GM18858 (cell line): ENCODE data around the gene HCFC1.

ENCODE experiments used
- ATAC-seq: cut with Tn5 transposase; IDR thresholded peaks from one replicate; pipeline ENCODE4 v1.9.1; 2021; ENCODE audit not compliant: unreplicated experiment

Gene HCFC1

DNA sequence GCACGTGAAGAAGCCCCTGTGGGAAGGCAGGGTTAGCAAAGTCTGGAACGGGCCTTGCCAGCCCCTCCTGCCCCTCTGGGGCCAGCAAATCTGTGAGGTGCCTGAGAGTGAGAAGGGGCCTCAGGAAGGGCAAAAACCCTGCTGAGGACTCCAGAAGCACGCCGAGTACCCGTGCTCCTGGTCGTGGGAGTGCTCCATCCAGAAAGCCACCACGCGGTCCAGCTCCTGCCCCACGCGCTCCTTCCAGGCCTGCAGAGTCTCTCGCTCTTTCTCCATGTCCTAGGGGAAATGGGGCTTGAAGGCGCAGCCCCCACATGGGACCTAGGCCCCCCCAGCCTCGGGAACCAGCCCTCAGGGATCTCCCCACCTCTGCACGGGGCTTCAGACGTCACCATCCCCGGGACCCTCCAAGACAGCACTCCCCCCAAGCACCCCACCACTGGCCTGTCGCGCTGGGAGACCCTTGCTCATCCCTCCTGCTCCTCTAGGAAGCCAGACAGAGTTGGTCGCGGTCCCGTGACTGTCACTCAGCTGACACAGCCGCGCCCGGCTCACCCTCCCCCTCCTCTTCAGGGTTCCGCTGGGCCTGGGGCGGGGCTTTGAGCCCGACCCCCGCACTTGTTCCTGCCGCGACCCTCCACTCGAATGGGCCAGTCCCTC is 27.3 kb downstream of the HCFC1 start, which contains the start of gene RENBP:
TSS of gene RENBP (minus strand) at position 504 of the 660 bp plus-strand sequence. CDS start at position 471, 33 bp downstream.
- no peak for ATAC-seq

DNA sequence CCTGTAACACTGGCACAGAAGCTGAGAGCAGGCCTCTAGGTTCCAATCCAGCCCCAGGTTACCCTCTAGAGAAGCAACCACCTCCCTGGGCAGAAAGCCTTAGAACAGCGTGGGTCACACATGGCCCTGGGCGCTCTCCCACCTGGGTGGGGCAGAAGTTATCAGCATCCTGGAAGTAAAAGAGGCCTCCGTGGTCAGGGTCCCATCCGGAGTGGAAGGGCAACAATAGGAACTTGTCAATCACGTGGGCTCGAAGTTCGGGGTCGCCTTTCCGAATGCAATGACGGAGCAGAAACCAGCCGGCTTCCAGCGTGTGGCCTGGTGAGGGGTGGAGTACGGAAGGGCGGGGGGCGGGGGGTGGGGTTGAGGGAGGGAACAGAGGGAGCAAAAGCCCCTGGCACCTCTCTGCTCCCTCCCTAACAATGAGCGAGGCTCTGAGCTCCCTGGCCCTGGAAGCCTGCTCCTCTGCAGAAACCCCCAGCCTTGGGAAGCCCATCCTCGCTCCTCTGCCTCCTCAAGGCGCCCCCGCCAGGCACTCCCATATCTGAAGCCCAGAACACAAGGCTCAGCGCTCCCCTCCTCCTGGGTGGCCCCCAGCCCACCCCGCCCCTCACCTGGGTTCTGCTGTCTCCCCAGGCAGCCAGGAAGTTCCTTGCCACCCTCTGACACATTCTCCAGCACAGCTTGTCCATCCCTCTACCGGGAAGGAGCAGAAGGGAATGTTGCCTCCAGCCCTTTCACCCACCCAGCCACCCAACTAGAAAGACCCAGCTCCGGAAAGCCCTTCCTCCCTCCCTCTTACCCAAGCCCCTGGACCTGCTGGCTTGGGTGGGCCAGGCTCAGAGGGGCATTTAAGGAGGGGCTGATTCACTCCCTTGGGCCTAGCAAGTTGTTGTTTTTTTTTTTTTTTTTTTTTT is 30.0 kb downstream of the HCFC1 start:
- ATAC-seq: no peak

DNA sequence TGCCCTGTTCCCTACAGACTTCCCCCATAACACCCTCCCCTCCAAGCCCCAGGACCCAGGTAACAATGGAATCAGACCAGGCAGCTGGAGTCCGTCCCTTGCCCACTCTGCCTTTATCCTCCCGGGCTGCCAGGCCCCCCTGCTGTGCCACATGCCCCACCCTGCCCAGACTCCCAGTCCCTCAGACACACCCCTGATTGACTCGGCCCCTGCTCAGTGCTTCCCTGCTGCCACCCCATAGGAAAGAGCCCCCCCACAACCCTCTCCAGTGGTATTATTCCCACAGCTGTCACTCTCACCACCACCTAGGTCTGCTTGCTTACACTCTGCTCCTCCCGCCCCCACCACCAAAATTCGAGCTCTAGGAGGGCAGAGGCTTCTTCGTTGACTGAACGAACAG is 32.0 kb downstream of the HCFC1 start:
- no peak for ATAC-seq

DNA sequence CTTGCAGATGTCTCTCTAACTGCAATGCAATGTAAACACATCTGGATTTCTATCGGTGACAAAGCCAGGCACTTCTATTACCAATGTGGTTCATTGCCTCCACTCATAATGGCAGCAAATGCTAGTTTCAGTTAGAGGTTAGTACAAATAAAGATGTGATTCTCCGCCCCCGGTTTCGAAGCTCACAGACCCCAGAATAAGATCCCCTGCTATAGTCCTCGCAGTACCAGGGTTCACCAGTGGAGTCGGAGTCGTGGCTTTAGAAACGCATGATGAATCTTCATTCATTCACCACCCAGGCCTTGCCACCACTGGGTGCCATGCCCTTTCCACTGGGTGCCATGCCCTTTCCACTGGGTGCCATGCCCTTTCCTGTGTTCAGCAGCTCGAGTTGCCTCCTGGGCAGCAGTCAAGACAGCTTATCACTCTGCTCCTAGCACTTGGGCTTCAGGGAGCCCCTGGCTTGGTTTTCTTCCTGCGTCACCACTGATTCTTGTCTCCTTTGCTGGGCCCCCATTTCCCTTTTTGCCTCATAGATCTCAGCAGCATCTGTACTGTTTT is 33.3 kb downstream of the HCFC1 start:
- ATAC-seq: no peak

DNA sequence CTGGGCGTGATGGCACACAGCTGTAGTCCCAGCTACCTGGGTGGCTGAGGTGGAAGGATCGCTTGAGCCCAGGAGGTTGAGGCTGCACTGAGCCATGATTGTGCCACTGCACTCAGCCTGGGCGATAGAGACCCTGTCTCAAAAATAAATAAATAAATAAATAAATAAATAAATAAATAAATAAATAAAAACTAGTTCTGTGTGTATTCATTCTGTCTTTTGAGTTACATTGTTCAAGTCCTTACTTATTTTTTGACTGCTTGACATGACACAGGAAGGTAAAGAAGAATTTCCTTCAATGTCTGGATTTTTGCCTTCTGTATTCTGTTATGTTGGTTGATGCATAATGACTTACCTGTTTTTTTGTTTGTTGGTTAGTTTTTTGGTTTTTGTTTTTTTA is 34.6 kb downstream of the HCFC1 start:
- no peak for ATAC-seq

DNA sequence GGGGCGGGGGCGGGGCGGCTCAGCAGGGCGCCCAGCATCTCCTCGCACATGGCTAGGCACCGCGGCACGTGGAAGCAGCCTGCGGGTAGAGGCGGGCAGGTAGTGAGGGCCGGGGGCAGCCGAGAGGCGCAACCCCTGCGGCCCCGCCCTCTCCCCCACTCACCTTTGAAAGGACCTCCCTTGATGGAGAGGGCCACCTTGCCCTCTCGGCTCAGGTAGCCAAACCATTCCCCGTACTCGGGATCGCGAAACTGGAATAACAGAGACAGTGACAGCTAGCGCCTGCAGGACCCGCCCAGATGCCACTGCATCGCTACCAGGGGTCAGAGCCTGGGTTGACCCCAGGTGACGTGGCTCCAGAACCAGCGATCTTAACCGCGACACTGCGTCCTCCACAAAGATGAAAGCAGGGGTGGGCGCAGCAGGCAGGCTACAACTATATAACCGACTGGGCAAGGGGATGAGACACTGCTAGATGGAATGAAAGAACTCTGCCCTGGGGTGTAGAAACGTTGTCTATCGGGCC is 36.2 kb downstream of the HCFC1 start:
- ATAC-seq: no peak

DNA sequence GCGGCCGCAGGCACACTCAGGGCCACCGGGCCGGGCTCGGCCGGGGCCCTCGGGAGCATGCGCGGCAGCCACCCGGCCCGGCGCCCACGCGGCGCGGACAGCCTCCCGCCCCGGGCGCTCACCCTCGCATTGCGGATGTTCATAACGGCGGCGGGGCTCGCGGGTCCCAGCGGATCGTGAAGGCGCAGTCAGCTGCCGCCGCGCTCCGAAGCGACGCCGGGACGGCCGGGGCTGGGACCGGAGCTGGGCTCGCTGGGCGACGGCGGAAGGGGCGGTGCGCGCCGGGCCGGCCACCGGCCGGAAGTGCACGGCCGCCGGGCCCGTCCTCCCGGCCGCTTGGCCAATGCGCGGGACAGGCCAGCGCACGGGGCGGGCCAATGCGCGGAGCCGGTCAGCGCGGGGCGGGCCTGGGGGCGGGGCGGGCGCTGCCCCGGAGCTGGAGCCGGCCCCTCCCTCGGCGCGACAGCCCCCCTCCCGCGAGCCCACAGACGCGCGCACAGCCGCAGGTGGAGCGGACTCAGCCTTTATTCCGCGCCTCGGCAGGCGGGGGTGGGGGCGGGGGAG is 36.8 kb downstream of the HCFC1 start, which contains the start of gene NAA10:
TSS of gene NAA10 (minus strand) at position 276 of the 564 bp plus-strand sequence. CDS start at position 143, 133 bp downstream.
- peak; percentile 92 for ATAC-seq

DNA sequence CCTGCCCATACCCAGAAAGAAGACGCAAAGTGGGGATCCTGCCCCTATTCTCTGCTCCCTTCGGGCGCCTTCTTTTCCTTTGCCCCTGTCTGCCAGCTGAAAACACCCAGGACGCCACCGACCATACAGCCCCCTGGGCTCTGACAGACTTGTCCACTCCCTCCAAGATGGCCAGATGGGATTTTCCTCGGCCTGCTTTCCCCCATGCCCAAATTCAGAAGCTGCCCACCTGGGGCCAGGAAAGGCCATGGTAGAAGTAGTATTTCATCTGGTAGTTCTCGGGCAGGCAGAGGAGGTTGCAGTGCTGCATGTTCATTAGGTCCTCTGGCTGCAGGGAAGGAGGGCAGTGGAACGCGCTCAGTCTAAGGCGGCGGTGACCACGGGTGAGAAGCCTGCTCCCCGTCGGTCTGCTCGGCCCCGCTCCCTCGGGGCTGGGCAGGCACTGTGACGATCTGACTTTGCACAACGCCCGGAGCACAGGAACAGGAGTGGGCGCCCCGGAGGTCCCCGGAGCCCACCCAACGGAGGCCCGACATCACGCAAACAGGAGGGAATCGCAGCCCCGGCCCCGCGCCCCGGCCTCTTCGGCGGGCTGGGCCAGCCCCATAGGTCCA is 37.4 kb downstream of the HCFC1 start:
- no peak for ATAC-seq

DNA sequence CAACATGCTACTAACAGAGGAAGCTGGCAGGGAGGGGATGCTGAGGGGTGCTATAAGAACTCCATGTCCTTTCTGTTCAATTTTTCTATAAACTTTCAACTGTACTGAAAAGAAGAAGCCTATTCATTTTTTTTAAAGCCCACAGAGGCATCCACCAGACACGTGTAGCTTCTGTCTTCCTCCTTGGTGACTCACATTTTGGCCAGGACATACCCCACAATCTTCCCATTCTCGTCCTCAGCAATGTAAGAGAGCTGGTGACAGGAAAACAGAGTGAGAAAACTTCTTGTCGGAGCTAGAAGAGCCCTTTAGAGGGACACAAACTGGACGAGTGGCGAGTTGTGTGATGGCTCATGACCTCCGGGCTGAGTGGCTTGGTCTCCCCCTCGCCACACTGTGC is 37.9 kb downstream of the HCFC1 start:
- no peak for ATAC-seq

DNA sequence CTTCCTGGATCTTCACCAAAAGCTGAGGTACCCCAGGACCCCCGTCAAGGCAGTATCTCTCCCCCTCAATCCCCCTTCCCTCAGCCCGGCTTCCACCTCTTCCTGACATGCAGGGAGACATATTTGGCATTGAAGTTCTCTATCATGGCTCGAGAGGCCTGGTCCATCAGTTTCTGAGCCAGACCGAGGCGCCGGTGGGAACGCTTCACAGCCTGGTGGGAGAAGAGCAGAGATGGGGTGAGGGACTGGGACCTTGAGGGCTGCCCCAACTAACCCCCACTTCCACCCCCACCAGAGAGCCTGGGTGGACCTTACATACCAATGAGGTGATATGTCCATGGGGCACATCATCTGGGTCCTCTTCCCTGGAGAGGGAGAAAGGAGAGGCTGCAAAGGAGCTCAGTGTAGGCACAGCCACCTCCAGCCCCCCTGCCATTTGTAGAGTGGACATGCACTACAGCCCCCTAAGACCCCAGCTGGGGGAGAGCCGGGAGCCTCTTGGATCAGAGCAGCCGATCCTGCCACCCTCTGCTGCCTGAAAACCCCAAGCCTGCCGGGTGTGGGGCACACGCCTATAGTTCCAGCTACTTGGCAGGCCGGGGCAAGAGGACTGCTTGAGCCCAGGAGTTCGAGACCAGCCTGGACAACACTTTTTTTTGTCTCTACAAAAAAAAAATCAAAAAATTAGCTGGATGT is 39.2 kb downstream of the HCFC1 start:
- ATAC-seq: no peak

DNA sequence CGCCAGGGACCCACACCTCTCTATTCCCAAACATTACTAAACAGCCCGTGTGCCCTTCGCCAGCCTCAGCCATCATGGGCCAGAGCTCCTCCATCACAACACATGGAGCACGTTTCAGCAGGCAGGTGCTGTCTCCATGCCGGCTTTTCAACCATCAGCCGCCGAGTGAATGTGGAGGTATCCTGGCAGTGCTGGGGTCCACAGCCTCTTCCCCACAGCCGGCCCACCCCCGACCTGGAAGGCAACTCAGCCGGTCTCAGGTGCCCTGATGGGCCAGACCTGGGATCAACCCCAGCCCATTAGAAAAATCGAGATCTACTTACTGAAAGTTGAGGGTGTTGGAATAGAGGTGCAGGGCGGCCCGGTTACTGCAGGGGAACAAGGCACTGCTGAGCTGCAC is 39.9 kb downstream of the HCFC1 start:
- ATAC-seq: no peak

DNA sequence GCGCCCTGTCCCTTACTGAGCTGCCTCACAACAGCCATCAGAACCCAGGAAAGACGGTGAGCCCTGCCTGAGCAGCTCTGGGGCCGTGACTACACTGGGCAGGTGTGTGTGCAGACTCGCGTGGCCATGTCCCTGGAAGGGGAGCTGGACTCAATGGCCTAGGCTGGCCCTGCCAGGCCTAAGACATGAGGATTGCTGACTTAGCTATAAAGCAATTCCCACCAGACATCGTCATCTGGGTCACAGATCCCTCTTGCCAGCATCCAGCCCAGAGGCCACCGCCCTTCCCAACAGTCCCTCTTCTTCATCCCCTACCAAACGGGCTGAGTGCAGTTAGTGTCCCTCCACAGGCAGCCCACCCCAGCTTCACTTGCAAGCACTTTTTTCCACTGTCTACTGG is 40.5 kb downstream of the HCFC1 start:
- ATAC-seq: no peak

DNA sequence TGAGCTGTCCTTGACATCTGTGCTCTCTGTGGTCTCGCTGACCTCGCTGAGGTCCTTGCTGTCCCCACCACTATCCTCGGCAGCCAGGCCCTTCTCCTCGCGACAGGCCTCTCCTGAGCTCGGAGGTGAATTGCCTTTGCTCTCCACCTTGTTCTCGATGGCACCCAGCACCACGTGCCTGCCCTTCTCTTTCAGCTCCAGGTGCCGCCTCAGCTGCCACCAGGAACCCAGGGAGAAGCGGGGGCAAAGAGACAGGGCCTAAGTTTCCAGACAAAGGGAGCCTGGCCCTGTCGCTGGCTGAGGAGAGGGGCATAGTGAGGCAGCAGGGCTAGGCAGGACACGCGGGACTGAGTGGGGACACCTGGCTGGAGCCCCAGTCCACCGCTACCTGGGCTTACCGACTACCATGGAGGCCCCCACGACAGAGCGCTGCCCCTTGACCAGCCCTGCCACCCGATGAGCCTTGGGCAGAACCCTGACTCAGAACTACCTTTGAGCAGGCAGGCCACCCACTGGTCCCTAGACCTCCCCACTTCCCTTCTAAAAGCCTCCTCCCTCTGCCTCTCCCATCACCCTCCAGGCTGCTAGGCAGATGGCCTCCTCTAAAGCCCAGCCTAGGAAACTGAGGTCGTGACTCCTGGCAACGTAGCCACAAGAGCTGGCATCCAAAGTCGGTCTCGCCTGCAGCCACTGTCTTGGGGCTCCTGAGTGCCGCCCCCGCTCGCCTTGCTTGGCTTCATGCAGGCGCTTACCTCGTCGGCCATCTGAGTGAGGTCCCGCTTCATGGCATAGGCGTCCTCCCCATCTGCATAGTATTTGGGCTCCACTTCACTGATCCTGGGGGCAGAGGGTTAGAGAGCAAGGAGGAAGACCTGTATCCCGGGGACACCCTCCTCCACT is 41.4 kb downstream of the HCFC1 start:
- no peak for ATAC-seq

DNA sequence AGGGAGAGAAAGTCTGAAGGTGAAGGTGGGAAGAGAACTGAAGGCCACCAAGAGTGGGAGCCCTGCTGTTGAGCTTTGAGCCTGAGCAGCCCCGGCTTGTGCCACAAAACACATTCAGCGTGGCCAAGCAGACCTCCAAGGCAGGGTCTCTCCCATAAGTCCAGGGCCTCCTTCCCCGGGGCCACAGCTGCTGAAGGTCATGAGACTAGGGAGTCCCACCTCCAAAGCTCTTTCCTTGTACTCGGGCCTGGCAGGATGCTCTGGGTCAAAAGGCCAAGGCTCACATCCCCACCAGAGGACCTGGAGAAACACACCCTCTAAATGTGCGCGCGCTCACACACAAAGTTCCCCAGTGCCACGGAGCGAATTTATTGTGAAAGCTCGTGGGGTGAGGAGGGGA is 42.0 kb downstream of the HCFC1 start:
- no peak for ATAC-seq

DNA sequence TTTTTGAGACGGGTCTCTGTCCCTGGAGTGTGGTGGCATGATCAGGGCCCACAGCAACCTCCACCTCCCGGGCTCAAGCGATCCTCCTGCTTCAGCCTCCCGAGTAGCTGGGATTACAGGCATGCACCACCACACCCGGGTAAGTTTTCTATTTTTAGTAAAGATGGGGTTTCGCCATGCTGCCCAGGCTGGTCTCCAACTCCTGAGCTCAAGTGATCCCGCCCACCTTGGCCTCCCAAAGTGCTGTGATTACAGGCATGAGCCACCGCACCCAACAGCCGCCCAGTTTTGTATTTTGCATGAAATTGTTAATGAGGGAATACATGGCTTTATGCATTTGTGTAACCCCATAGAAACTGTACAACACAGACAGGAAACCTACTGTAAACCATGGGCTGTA is 42.8 kb downstream of the HCFC1 start:
- no peak for ATAC-seq

DNA sequence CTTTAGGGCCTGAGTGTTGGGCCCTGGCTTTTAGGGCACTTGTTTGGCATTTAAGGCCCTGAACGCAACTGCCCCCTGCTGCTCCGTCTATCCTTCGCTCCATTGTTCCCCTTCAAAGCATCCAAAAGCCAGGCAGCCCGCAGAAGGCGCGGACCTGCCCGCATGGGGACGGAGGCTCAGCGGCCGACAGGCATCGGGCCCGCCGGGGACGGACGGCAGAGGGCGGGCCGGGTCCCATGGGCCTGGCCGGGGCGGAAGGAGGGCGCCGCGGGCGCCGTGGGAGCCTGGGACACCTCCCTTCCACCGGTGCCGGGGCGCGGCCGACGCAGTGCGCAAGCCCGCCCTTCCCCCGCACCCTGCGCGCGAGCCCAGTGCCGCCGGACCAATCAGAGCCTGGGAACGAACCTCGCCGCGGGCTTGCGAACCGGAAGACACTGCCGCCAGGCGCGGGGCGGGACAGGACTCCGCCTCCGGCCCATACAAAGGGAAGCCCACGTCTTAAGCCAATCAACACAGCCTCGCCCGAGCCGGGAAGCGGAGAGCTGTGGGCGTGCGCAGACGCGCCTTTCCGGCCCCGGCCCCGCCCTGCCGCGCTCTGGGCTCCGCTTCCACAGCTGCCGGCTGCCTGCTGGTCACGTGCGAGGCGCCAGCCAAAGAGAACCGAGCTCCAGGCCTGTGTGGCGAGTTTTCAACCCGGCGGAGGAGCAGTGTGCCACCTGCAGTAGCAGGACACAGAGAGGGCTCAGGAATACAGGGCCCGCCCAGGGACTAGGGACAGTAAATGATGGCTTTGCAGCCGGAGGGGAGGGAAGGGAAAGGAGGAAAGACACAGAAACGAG is 43.5 kb downstream of the HCFC1 start:
- peak; percentile 85 for ATAC-seq

DNA sequence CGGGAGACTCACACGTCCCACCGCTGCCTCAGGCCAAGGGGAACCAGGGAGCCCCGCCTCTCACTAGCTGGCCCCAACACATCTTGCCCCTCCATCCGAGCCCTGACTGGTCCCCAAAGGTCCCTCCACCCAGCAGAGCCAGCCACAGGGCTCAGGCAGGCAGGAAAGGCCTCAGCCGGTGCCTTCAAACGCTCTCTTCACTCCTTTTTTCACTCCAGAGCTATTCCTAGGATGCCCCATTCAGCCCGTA is 44.0 kb downstream of the HCFC1 start:
- no peak for ATAC-seq

DNA sequence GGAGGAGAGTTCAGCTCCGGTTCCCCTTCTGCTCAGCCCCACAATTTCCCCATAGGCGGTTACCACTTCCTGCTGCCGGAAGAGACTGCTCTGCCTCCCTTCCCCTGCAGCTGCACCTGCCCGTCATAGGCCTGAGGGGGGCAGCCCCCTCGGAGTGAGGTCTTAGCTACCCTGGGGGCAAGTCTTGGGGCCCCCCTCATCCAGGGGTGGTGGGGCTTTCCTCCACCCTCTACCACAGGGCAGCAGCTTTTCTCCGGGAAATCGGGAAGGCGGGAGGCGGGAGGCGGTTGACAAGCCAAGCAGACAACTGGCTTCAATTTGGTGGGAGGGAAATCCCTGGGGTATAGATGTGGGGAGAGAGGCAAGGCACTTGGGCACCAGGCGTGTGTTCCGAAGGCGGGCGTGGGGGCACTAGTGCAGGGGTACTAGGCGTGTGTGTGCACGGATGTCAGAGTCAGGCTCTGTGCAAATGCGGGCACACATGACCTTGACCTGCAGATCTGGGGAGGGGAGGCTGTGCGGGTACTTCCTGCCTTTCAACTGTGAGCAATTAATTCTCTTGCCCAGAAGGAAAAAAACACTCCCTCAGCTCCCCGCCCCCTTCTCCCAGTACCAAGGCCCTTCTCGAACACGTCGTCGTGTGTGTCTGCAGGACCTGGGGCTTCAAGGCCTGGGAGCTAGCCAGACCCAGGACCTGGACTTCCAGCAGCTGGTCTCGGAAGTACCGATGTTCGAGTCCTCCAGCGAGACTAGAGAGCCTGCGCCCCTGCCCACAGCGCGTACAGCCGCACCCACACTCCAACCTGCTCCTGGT is 44.6 kb downstream of the HCFC1 start:
- ATAC-seq: peak; percentile 33
